HepG2 (cell line): ENCODE measurements around the gene PRPF18. TPM values are rescaled to one million over a fixed set of nuclear protein-coding genes. Genes with fewer than 3 reads are reported as not detected.

Experiments used
- ATAC-seq: fragments of 200-7000 bp; cut with Tn5 transposase; 3 replicates; pipeline ENCODE4 v1.9.1; 2020; ENCODE audit warnings: mild to moderate bottlenecking, moderate library complexity
- BruUV-seq: library from RNA; stranded (reverse); fragments of 400-500 nt; replicated peaks from 2 replicates; lab custom pipeline; 2021; lab: Mats Ljungman, UMichigan
- CTCF ChIA-PET: fragments of 300-600 bp; formaldehyde crosslinking; extraction: SDS; loops from one replicate; lab custom pipeline; 2021; ENCODE audit warnings: low total read pairs, inconsistent platforms, low intra/inter-chr PET ratio; lab: Yijun Ruan, JAX
- POLR2A ChIA-PET: fragments of 350-600 bp; sonication (Branson Sonifier 250); formaldehyde crosslinking; loops from one replicate; lab custom pipeline; 2020; ENCODE audit warnings: antibody characterized with exemption, inconsistent platforms; lab: Yijun Ruan, JAX
- DNase-seq: peaks from one replicate; pipeline ENCODE4 v3.0.0-alpha.2; 2015; ENCODE audit warnings: low spot score
- FAIRE-seq: peaks from 3 replicates; lab custom pipeline; 2011; peaks lifted over from hg19 to GRCh38; lab: Jason Lieb, UNC
- H2AFZ ChIP-seq: one replicate; pipeline ENCODE4 v1.6.1; 2011; ENCODE audit warnings: low read length, inconsistent platforms
- H3K27ac ChIP-seq: fragments of 300-600 bp; 3 replicates; pipeline ENCODE4 v1.8.0; 2011; ENCODE audit warnings: mixed run types, mild to moderate bottlenecking, mixed read lengths, low read length, inconsistent platforms; ENCODE audit not compliant: insufficient read depth; ENCODE audit errors: extremely low read length
- H3K27me3 ChIP-seq, 2 experiments: fragments of 200-600 bp in 1 of 2; 2 replicates in 1 of 2; 3 replicates in 1 of 2; pipeline versions ENCODE4 v1.6.0 to v1.8.0; 2011; ENCODE audit warnings: low read length in 2 of 2, mild to moderate bottlenecking in 2 of 2, moderate library complexity in 2 of 2, inconsistent platforms in 1 of 2; ENCODE audit not compliant: insufficient read depth in 2 of 2, control insufficient read depth in 1 of 2
- H3K36me3 ChIP-seq, 2 experiments: fragments of 200-600 bp in 1 of 2; replicated peaks in 1 of 2; 2 replicates in 1 of 2; 3 replicates in 1 of 2; pipeline versions ENCODE4 v1.5.1 to v1.8.0; 2011; ENCODE audit warnings: low read length in 2 of 2, inconsistent platforms in 1 of 2; ENCODE audit not compliant: insufficient read depth in 2 of 2, control insufficient read depth in 1 of 2
- H3K4me1 ChIP-seq: 2 replicates; pipeline ENCODE4 v1.5.1; 2012; ENCODE audit warnings: low read length, inconsistent platforms; ENCODE audit not compliant: insufficient read depth
- H3K4me2 ChIP-seq: 2 replicates; pipeline ENCODE4 v1.6.0; 2011; ENCODE audit warnings: low read depth, low read length, inconsistent platforms
- H3K4me3 ChIP-seq, 3 experiments: fragments of 200-600 bp in 1 of 3; sonication (generic), shearing (Covaris generic) in 1 of 3; replicated peaks in 1 of 3; 2 replicates each; pipeline ENCODE4 v1.5.1; 2011 to 2016; ENCODE audit warnings: low read length in 3 of 3, inconsistent platforms in 2 of 3, low read depth in 2 of 3, mild to moderate bottlenecking in 2 of 3, control low read depth in 1 of 3, mixed read lengths in 1 of 3; ENCODE audit not compliant: insufficient read depth in 1 of 3
- H3K79me2 ChIP-seq: one replicate; pipeline ENCODE4 v1.6.1; 2011; ENCODE audit warnings: low read length, inconsistent platforms; ENCODE audit not compliant: insufficient read depth
- H3K9ac ChIP-seq: 2 replicates; pipeline ENCODE4 v1.6.0; 2011; ENCODE audit warnings: mild to moderate bottlenecking, low read depth, low read length, inconsistent platforms; ENCODE audit not compliant: insufficient read depth
- H3K9me3 ChIP-seq: 2 replicates; pipeline ENCODE4 v1.5.1; 2012; ENCODE audit warnings: mild to moderate bottlenecking, low read length
- H4K20me1 ChIP-seq: 2 replicates; pipeline ENCODE4 v1.6.0; 2011; ENCODE audit warnings: inconsistent platforms, mild to moderate bottlenecking, low read length, moderate library complexity; ENCODE audit not compliant: insufficient read depth
- CCAR2 ChIP-seq: fragments of 200-400 bp; formaldehyde crosslinking; optimal IDR thresholded peaks from 2 replicates; pipeline ENCODE3; 2018; ENCODE audit warnings: low read depth, mild to moderate bottlenecking, low read length, moderate library complexity
- CREB3 ChIP-seq: sonication (generic); formaldehyde crosslinking; IDR thresholded peaks from 2 replicates; pipeline ENCODE4 v1.5.0; 2020; ENCODE audit warnings: missing genetic modification reagents
- KLF15 ChIP-seq: sonication (generic); formaldehyde crosslinking; IDR thresholded peaks from 2 replicates; pipeline ENCODE4 v1.8.1; 2023; ENCODE audit warnings: borderline replicate concordance, mild to moderate bottlenecking, inconsistent platforms, missing genetic modification reagents, mixed read lengths
- MTERF4 ChIP-seq: sonication (generic); formaldehyde crosslinking; IDR thresholded peaks from 2 replicates; pipeline ENCODE4 v1.8.0; 2023; ENCODE audit warnings: mild to moderate bottlenecking, missing genetic modification reagents
- SMAD9 ChIP-seq: sonication (generic); formaldehyde crosslinking; IDR thresholded peaks from 2 replicates; pipeline ENCODE4 v1.5.1; 2020; ENCODE audit warnings: mild to moderate bottlenecking, missing genetic modification reagents
- ZNF205 ChIP-seq: IDR thresholded peaks from 2 replicates; pipeline ENCODE4 v1.6.1; 2018; ENCODE audit warnings: missing biosample characterization, missing genetic modification reagents
- ZNF34 ChIP-seq: sonication (generic); formaldehyde crosslinking; IDR thresholded peaks from 2 replicates; pipeline ENCODE4 v1.4.0; 2020; ENCODE audit warnings: mild to moderate bottlenecking, missing genetic modification reagents, borderline replicate concordance
- ZNF383 ChIP-seq: sonication (generic); formaldehyde crosslinking; IDR thresholded peaks from 2 replicates; pipeline ENCODE4 v1.4.0; 2020; ENCODE audit warnings: missing genetic modification reagents, mild to moderate bottlenecking, borderline replicate concordance
- ZNF512B ChIP-seq: sonication (generic); formaldehyde crosslinking; IDR thresholded peaks from 2 replicates; pipeline ENCODE4 v1.5.1; 2020; ENCODE audit warnings: missing genetic modification reagents, mild to moderate bottlenecking, borderline replicate concordance
- ZNF770 ChIP-seq: sonication (generic); formaldehyde crosslinking; IDR thresholded peaks from 2 replicates; pipeline ENCODE4 v1.5.0; 2020; ENCODE audit warnings: mild to moderate bottlenecking, missing genetic modification reagents
- ZNF800 ChIP-seq: sonication (generic); formaldehyde crosslinking; IDR thresholded peaks from 2 replicates; pipeline ENCODE4 v1.4.0; 2020; ENCODE audit warnings: missing genetic modification reagents
- WGBS: methylation state at CpG from one replicate; pipeline ENCODE4 v1.1.6; 2017; ENCODE audit warnings: low lambda C conversion rate; 5-methylcytosine and 5-hydroxymethylcytosine counted together
- in situ Hi-C: cut with HindIII; loops from 2 replicates; pipeline ENCODE4 v1.10.0; 2017; ENCODE audit warnings: low pct_unique_long_range_greater_than_20kb; ENCODE audit not compliant: extremely low pct_ligation_motif_present
- intact Hi-C: fragments of 100-400 bp; cut with micrococcal nuclease; formaldehyde crosslinking; loops from one replicate; pipeline ENCODE4 v1.10.0; 2022; ENCODE audit not compliant: unreplicated experiment
- polyA plus RNA-seq, 8 experiments: library from polyadenylated mRNA; depleted of rRNA in 3 of 8; stranded (reverse) in 7 of 8; unstranded in 1 of 8; fragments of >200 nt; fragmentation: Illumina TruSeq in 4 of 8; extraction: Trizol in 4 of 8; gene quantifications; 2 replicates each; pipeline versions ENCODE4 v1.2.1 to v1.2.3, GENCODE V29; 2011 to 2016; ENCODE audit warnings: low read depth in 4 of 8, missing spikeins in 1 of 8, mixed read lengths in 1 of 8; ENCODE audit not compliant: insufficient read depth in 1 of 8
- total RNA-seq, 5 experiments: library from RNA; depleted of rRNA; stranded (reverse); fragments of >200 nt; fragmentation: Illumina TruSeq; extraction: Trizol; gene quantifications; 2 replicates each; pipeline ENCODE4 v1.2.3, GENCODE V29; 2016; ENCODE audit warnings: low read depth in 1 of 5

Gene PRPF18
- total and polyA plus RNA-seq, 2 of the 13 experiments (the other 11 are each of a cell fraction or from before 2014, with no cell fraction given): 6.1 to 17.2 TPM

GRCh38 chr10:13652860-13653259 lies 66.1 kb downstream of the PRPF18 start (continued):
- no peak for TF ChIP-seq ZNF770
- no peak for TF ChIP-seq MTERF4 (CRISPR knock-in tag)
- no peak for TF ChIP-seq SMAD9
- no peak for TF ChIP-seq CCAR2
- no peak for TF ChIP-seq ZNF205 (CRISPR knock-in tag)

- Histone ChIP-seq H3K9me3 (no peaks in the 10 kb centered on the region), H2AFZ (no peak overlapping the region), H3K27ac (no peak overlapping the region), H4K20me1 (no peaks in the 10 kb centered on the region), H3K9ac (no peak overlapping the region), H3K79me2 (no peaks in the 10 kb centered on the region), H3K4me2 (no peak overlapping the region), H3K27me3 (no peaks in the 10 kb centered on the region), H3K4me1 (no peaks in the 10 kb centered on the region), H3K4me3 (no peak overlapping the region), H3K36me3 (no peaks in the 10 kb centered on the region)
- POLR2A ChIA-PET: no interaction called here
- WGBS: 94% methylated on average over 7 of the region's 8 CpGs
- BruUV-seq: no TSS peak
- FAIRE-seq (no peak), DNase-seq (no peak), ATAC-seq (no peak)
- in situ Hi-C loops: no loop called here
- CTCF ChIA-PET: no interaction called here
- intact Hi-C loops: no loop called here
- TF ChIP-seq ZNF512B (CRISPR knock-in tag) (no peak), KLF15 (CRISPR knock-in tag) (no peak), ZNF34 (CRISPR knock-in tag) (no peak), ZNF383 (no peak), ZNF800 (CRISPR knock-in tag) (no peak), CREB3 (CRISPR knock-in tag) (no peak)
Measured at GRCh38 chr10:13654118-13654830, 67.5 kb downstream of the PRPF18 start.
